ENCODE results near the gene EHF. TPM values are rescaled to one million over a fixed set of nuclear protein-coding genes. Genes with fewer than 3 reads are reported as not detected.

Gene EHF
- total and polyA plus RNA-seq, 9 of the 15 experiments (the other 6 are each of a cell fraction or from before 2014, with no cell fraction given): 0.04 to 0.54 (median 0.37) TPM

- Histone ChIP-seq H2AFZ (ENCODE audit: low read depth, low read length) (peak overlapping the region; percentile 51), H3K9me1 (ENCODE audit: control insufficient read depth, insufficient read depth, low read length) (no peaks in the 10 kb centered on the region), H3K9me3 (replicated peaks; ENCODE audit: control insufficient read depth, insufficient read depth, low read depth, low read length) (no peaks in the 10 kb centered on the region), H3K4me1 (replicated peaks in 1 of 2; ENCODE audit: control insufficient read depth in 2 of 2, insufficient read depth in 2 of 2, low read length in 2 of 2) (peaks cover 41 to 52% of the 10 kb centered on the region in 2 experiments), H3K9ac (ENCODE audit: insufficient read depth in 1 of 2, low read depth in 2 of 2, low read length in 2 of 2) (peak overlapping the region; percentile 29 to 53; a peak in 3 of 4 replicates), H3K27me3 (ENCODE audit: control insufficient read depth in 2 of 2, insufficient read depth in 2 of 2, low read length in 2 of 2) (no peaks in the 10 kb centered on the region), H3K36me3 (ENCODE audit: control insufficient read depth, insufficient read depth, low read length) (no peaks in the 10 kb centered on the region), H4K20me1 (replicated peaks; ENCODE audit: control insufficient read depth, insufficient read depth, low read length) (no peaks in the 10 kb centered on the region), H3K4me3 (no peak overlapping the region), H3K4me2 (ENCODE audit: insufficient read depth, low read length) (peak overlapping the region; percentile 55), H3K27ac (ENCODE audit: extremely low read depth, low read depth, low read length) (peak overlapping the region; percentile 71), H3K79me2 (ENCODE audit: control insufficient read depth, insufficient read depth, low read length) (no peaks in the 10 kb centered on the region)
- ChIA-PET CTCF (ENCODE audit: low intra/inter-chr PET ratio) (no interaction called here), POLR2A (no interaction called here)
- in situ Hi-C loops (cut with MboI) (no loop called here), intact Hi-C loops (cut with micrococcal nuclease) (no loop called here)
- ATAC-seq (peak; percentile 4), DNase-seq (ENCODE audit: extremely low read depth in 1 of 4, low spot score in 3 of 4) (peak in 2 of 4 experiments; percentile 56 to 68), FAIRE-seq (peak; percentile 26)
- BruUV-seq (replicated peaks): no TSS peak
- 16% methylated on average over 8 of the region's 8 CpGs for WGBS (ENCODE audit: insufficient coverage, low coverage, missing lambda C conversion rate)
- TF ChIP-seq GABPA (tag; conservative IDR thresholded peaks at IDR 0.05; ENCODE audit: low read depth): peak; percentile 54
- TF ChIP-seq NFIC (IDR thresholded peaks at IDR 0.05): 0 out of 2 replicates have a peak, but pooled peaks have one; percentile 4
- peak; percentile 85 for TF ChIP-seq ZNF592 (IDR thresholded peaks at IDR 0.05)
- TF ChIP-seq MTA3 (IDR thresholded peaks at IDR 0.05; ENCODE audit: borderline replicate concordance): 0 out of 2 replicates have a peak, but pooled peaks have one; percentile 27
- peak; percentile 43; the same call in 1 of the 2 replicates for TF ChIP-seq DPF2 (IDR thresholded peaks at IDR 0.05)
- TF ChIP-seq NCOR1 (IDR thresholded peaks at IDR 0.05): peak; percentile 48; the same call in 1 of the 2 replicates
- peak; percentile 44 for TF ChIP-seq ARID1B (IDR thresholded peaks at IDR 0.05)
- TF ChIP-seq ETV1 (tag; conservative IDR thresholded peaks at IDR 0.05; ENCODE audit: low read depth): peak; percentile 84
- 0 out of 2 replicates have a peak, but pooled peaks have one; percentile 52 for TF ChIP-seq L3MBTL2 (IDR thresholded peaks at IDR 0.05)
- TF ChIP-seq PTBP1 (IDR thresholded peaks at IDR 0.05; ENCODE audit: low read depth, low read length): no peak
- 0 out of 2 replicates have a peak, but pooled peaks have one; percentile 11 for TF ChIP-seq MECOM (CRISPR knock-in tag; IDR thresholded peaks at IDR 0.05)
- no peak for TF ChIP-seq E2F1 (CRISPR knock-in tag; IDR thresholded peaks at IDR 0.05)
- TF ChIP-seq JUND (IDR thresholded peaks at IDR 0.05; ENCODE audit: borderline replicate concordance, low read depth, low read length): peak; percentile 25; the same call in 1 of the 2 replicates
- no peak for TF ChIP-seq JUND (tag; IDR thresholded peaks at IDR 0.05; ENCODE audit: borderline replicate concordance, low read depth, low read length)
- 0 out of 2 replicates have a peak, but pooled peaks have one; percentile 63 for TF ChIP-seq FOSL1 (tag; conservative IDR thresholded peaks at IDR 0.05)
- TF ChIP-seq MAFG (tag; conservative IDR thresholded peaks at IDR 0.05): 0 out of 2 replicates have a peak, but pooled peaks have one; percentile 10
Observed at GRCh38 chr11:34599406-34599945, 21.4 kb upstream of the EHF start.

Data from K562 (cell line).